ENCODE measurements around the gene XRN2. TPM values are rescaled to one million over a fixed set of nuclear protein-coding genes. Genes with fewer than 3 reads are reported as not detected.

Gene XRN2
- total and polyA plus RNA-seq, 2 donors (not counting 1 experiment from before 2014, with no cell fraction given), result 19.0 to 46.2 TPM

- Histone ChIP-seq H4K20me1 (ENCODE audit: control insufficient read depth, insufficient read depth, low read length, poor library complexity, severe bottlenecking) (no peaks in the 10 kb centered on the region), H2AFZ (ENCODE audit: insufficient read depth, low read depth, low read length, poor library complexity, severe bottlenecking) (no peak overlapping the region), H3K27ac (ENCODE audit: low read length in 2 of 2) (no peak overlapping the region), H3K9me3 (ENCODE audit: control extremely low read depth in 1 of 3, control insufficient read depth in 2 of 3, insufficient read depth in 1 of 3, low read length in 2 of 3) (no peaks in the 10 kb centered on the region), H3K79me2 (ENCODE audit: control insufficient read depth, insufficient read depth, low read length) (no peaks in the 10 kb centered on the region), H3K9ac (ENCODE audit: low read length) (no peak overlapping the region), H3K4me1 (ENCODE audit: control insufficient read depth in 2 of 2, insufficient read depth in 2 of 2, low read length in 2 of 2) (no peaks in the 10 kb centered on the region), H3K27me3 (replicated peaks in 1 of 4; ENCODE audit: control extremely low read depth in 1 of 4, control insufficient read depth in 3 of 4, insufficient read depth in 4 of 4, low read length in 3 of 4) (no peaks in the 10 kb centered on the region), H3K4me2 (replicated peaks; ENCODE audit: low read depth, low read length, poor library complexity, severe bottlenecking) (no peak overlapping the region), H3K36me3 (replicated peaks in 1 of 2; ENCODE audit: control extremely low read depth in 1 of 2, control insufficient read depth in 1 of 2, extremely low read depth in 1 of 2, insufficient read depth in 2 of 2, low read length in 1 of 2) (no peaks in the 10 kb centered on the region), H3K4me3 (ENCODE audit: control extremely low read depth in 1 of 5, extremely low read depth in 1 of 5, insufficient read depth in 1 of 5, low read depth in 2 of 5, low read length in 4 of 5) (no peak overlapping the region)
- intact Hi-C loops (cut with micrococcal nuclease), result no loop called here
- Mint-ChIP-seq H3K27ac (no peak overlapping the region), H3K4me1 (no peaks in the 10 kb centered on the region), H3K9me3 (ENCODE audit: insufficient read depth) (no peaks in the 10 kb centered on the region), H3K27me3 (peaks cover 16% of the 10 kb centered on the region), H3K4me3 (no peak overlapping the region)
- WGBS (ENCODE audit: insufficient coverage), result 94% methylated on average over 6 of the region's 8 CpGs
- ChIA-PET CTCF (no interaction called here), POLR2A (no interaction called here)
- ATAC-seq (ENCODE audit: low read depth) (no peak), DNase-seq (no peak)
- TF ChIP-seq CTCF (IDR thresholded peaks at IDR 0.05), result no peak
Observed at GRCh38 chr20:21259346-21259745, 43.8 kb upstream of the XRN2 start.

- H3K9ac ChIP-seq (ENCODE audit: low read length), result no peak overlapping the region
Observed at GRCh38 chr20:21262812-21263211, 40.3 kb upstream of the XRN2 start.

More at GRCh38 chr20:21262812-21263211, 40.3 kb upstream of the XRN2 start:
- ATAC-seq (ENCODE audit: low read depth) (no peak), DNase-seq (no peak)
- no peak for TF ChIP-seq CTCF (IDR thresholded peaks at IDR 0.05)
- no peak for TF ChIP-seq EZH2 (IDR thresholded peaks at IDR 0.05; ENCODE audit: borderline replicate concordance, insufficient read depth, low read depth, low read length, poor library complexity, severe bottlenecking)
- Histone ChIP-seq H3K9me3 (ENCODE audit: control extremely low read depth in 1 of 3, control insufficient read depth in 2 of 3, insufficient read depth in 1 of 3, low read length in 2 of 3) (peaks cover 0 to 13% (median 0%) of the 10 kb centered on the region in 3 donors), H3K4me2 (replicated peaks; ENCODE audit: low read depth, low read length, poor library complexity, severe bottlenecking) (no peak overlapping the region), H4K20me1 (ENCODE audit: control insufficient read depth, insufficient read depth, low read length, poor library complexity, severe bottlenecking) (no peaks in the 10 kb centered on the region), H3K4me3 (ENCODE audit: control extremely low read depth in 1 of 5, extremely low read depth in 1 of 5, insufficient read depth in 1 of 5, low read depth in 2 of 5, low read length in 4 of 5) (no peak overlapping the region), H3K27me3 (replicated peaks in 1 of 4; ENCODE audit: control extremely low read depth in 1 of 4, control insufficient read depth in 3 of 4, insufficient read depth in 4 of 4, low read length in 3 of 4) (peaks cover 0 to 3% (median 0%) of the 10 kb centered on the region in 4 experiments), H3K36me3 (replicated peaks in 1 of 2; ENCODE audit: control extremely low read depth in 1 of 2, control insufficient read depth in 1 of 2, extremely low read depth in 1 of 2, insufficient read depth in 2 of 2, low read length in 1 of 2) (no peaks in the 10 kb centered on the region), H2AFZ (ENCODE audit: insufficient read depth, low read depth, low read length, poor library complexity, severe bottlenecking) (no peak overlapping the region), H3K27ac (ENCODE audit: low read length in 2 of 2) (no peak overlapping the region), H3K4me1 (ENCODE audit: control insufficient read depth in 2 of 2, insufficient read depth in 2 of 2, low read length in 2 of 2) (no peaks in the 10 kb centered on the region), H3K79me2 (ENCODE audit: control insufficient read depth, insufficient read depth, low read length) (no peaks in the 10 kb centered on the region)
- Mint-ChIP-seq H3K4me3 (no peak overlapping the region), H3K27me3 (peaks cover 21% of the 10 kb centered on the region), H3K9me3 (ENCODE audit: insufficient read depth) (no peaks in the 10 kb centered on the region), H3K4me1 (no peaks in the 10 kb centered on the region), H3K27ac (no peak overlapping the region)
- ChIA-PET CTCF (no interaction called here), POLR2A (no interaction called here)
- intact Hi-C loops (cut with micrococcal nuclease), result no loop called here
- no CpG with 5 or more reads among the region's 2 CpGs for WGBS (ENCODE audit: insufficient coverage)
